GM12878 (cell line): ENCODE measurements around the gene IFT25. TPM values are rescaled to one million over a fixed set of nuclear protein-coding genes. Genes with fewer than 3 reads are reported as not detected.

Source experiments
- ATAC-seq: fragments of 200-7000 bp; cut with Tn5 transposase; 3 replicates; pipeline ENCODE4 v1.9.1; 2020; ENCODE audit warnings: mild to moderate bottlenecking, moderate library complexity
- BruUV-seq: library from RNA; stranded (reverse); fragments of 400-500 nt; replicated peaks from 2 replicates; lab custom pipeline; 2021; lab: Mats Ljungman, UMichigan
- CTCF ChIA-PET: fragments of 300-600 bp; sonication (Branson Sonifier 250); formaldehyde crosslinking; extraction: SDS; loops from one replicate; lab custom pipeline; 2021; ENCODE audit warnings: inconsistent platforms; lab: Yijun Ruan, JAX
- POLR2A ChIA-PET: fragments of 350-600 bp; formaldehyde crosslinking; extraction: SDS; loops from one replicate; lab custom pipeline; 2021; ENCODE audit warnings: inconsistent platforms; lab: Charles Lee
- RAD21 ChIA-PET: fragments of 300-600 bp; sonication (Branson Sonifier 250); formaldehyde crosslinking; loops from one replicate; lab custom pipeline; 2023; ENCODE audit warnings: antibody characterized with exemption; ENCODE audit not compliant: unreplicated experiment; lab: Charles Lee
- SMC1A ChIA-PET: fragments of 300-600 bp; sonication (Branson Sonifier 250); formaldehyde crosslinking; loops from one replicate; lab custom pipeline; 2023; ENCODE audit not compliant: unreplicated experiment, uncharacterized antibody; lab: Charles Lee
- DNase-seq: peaks from one replicate; pipeline ENCODE4 v3.0.0-alpha.2; 2011; ENCODE audit warnings: low read depth, low spot score
- FAIRE-seq: peaks from 3 replicates; lab custom pipeline; 2011; peaks lifted over from hg19 to GRCh38; lab: Jason Lieb, UNC
- H2AFZ ChIP-seq: 2 replicates; pipeline ENCODE4 v1.6.0; 2011; ENCODE audit warnings: low read depth, low read length, control low read depth; ENCODE audit not compliant: control insufficient read depth
- H3K27ac ChIP-seq: 2 replicates; pipeline ENCODE4 v1.5.1; 2011; ENCODE audit warnings: control low read depth; ENCODE audit not compliant: control insufficient read depth, insufficient read depth
- H3K27me3 ChIP-seq, 2 experiments: replicated peaks in 1 of 2; 2 replicates each; pipeline versions ENCODE4 v1.6.0 to v1.6.1; 2011; ENCODE audit warnings: low read length in 1 of 2; ENCODE audit not compliant: control insufficient read depth in 2 of 2, insufficient read depth in 2 of 2
- H3K36me3 ChIP-seq, 2 experiments: 2 replicates each; pipeline ENCODE4 v1.5.1; 2011; ENCODE audit warnings: low read length in 1 of 2; ENCODE audit not compliant: control insufficient read depth in 2 of 2, insufficient read depth in 2 of 2
- H3K4me1 ChIP-seq: 2 replicates; pipeline ENCODE4 v1.6.1; 2011; ENCODE audit warnings: mild to moderate bottlenecking, low read length, moderate library complexity, mixed read lengths; ENCODE audit not compliant: control insufficient read depth, insufficient read depth
- H3K4me2 ChIP-seq: 2 replicates; pipeline ENCODE4 v1.6.0; 2011; ENCODE audit warnings: control low read depth; ENCODE audit not compliant: control insufficient read depth, insufficient read depth
- H3K4me3 ChIP-seq: fragments of 200-600 bp; sonication (generic); 2 replicates; pipeline ENCODE4 v1.5.1; 2016
- H3K79me2 ChIP-seq: 2 replicates; pipeline ENCODE4 v1.6.0; 2011; ENCODE audit warnings: low read length; ENCODE audit not compliant: control insufficient read depth, insufficient read depth
- H3K9ac ChIP-seq: 2 replicates; pipeline ENCODE4 v1.8.0; 2011; ENCODE audit warnings: low read length, control low read depth, mixed read lengths; ENCODE audit not compliant: control insufficient read depth, insufficient read depth
- H3K9me3 ChIP-seq: replicated peaks from 3 replicates; pipeline ENCODE4 v1.5.1; 2011; ENCODE audit warnings: mild to moderate bottlenecking, low read length; ENCODE audit not compliant: control insufficient read depth, insufficient read depth
- H4K20me1 ChIP-seq: 2 replicates; pipeline ENCODE4 v1.6.0; 2011; ENCODE audit not compliant: control insufficient read depth, insufficient read depth
- CBFB ChIP-seq: IDR thresholded peaks from 2 replicates; pipeline ENCODE4 v1.6.1; 2016; ENCODE audit warnings: antibody characterized with exemption, low read depth
- CHD1 ChIP-seq: IDR thresholded peaks from 2 replicates; pipeline ENCODE4 v1.6.1; 2012; ENCODE audit warnings: low read depth, low read length, improper control_type of control experiment
- HCFC1 ChIP-seq: fragments of 150-350 bp; IDR thresholded peaks from 2 replicates; pipeline ENCODE4 v1.6.1; 2014; ENCODE audit warnings: low read length
- HDGF ChIP-seq: fragments of 450-650 bp; IDR thresholded peaks from 2 replicates; pipeline ENCODE4 v1.6.1; 2016; ENCODE audit warnings: antibody characterized with exemption
- NR2C2 ChIP-seq: IDR thresholded peaks from 2 replicates; pipeline ENCODE4 v1.6.1; 2011; ENCODE audit warnings: borderline replicate concordance, low read depth; ENCODE audit not compliant: control insufficient read depth, insufficient read length
- PAX5 ChIP-seq: IDR thresholded peaks from 2 replicates; pipeline ENCODE4 v1.6.1; 2011; ENCODE audit warnings: low read depth, low read length, borderline replicate concordance
- RAD21 ChIP-seq: IDR thresholded peaks from 2 replicates; pipeline ENCODE4 v1.6.1; 2011; ENCODE audit warnings: mild to moderate bottlenecking, low read depth, low read length, moderate library complexity; ENCODE audit not compliant: insufficient read depth
- SIX5 ChIP-seq: IDR thresholded peaks from 2 replicates; pipeline ENCODE4 v1.6.1; 2011; ENCODE audit warnings: mild to moderate bottlenecking, low read depth, low read length, moderate library complexity; ENCODE audit not compliant: severe bottlenecking
- SMARCA5 ChIP-seq: fragments of 450-650 bp; IDR thresholded peaks from 2 replicates; pipeline ENCODE4 v1.6.1; 2017; ENCODE audit warnings: mild to moderate bottlenecking
- SP1 ChIP-seq: IDR thresholded peaks from one replicate; pipeline ENCODE4 v1.6.1; 2011; ENCODE audit warnings: low read depth, low read length
- SRF ChIP-seq, 2 experiments: IDR thresholded peaks; 2 replicates each; pipeline ENCODE4 v1.6.1; 2011; ENCODE audit warnings: low read depth in 2 of 2, low read length in 2 of 2, mild to moderate bottlenecking in 1 of 2, moderate library complexity in 1 of 2
- TBL1XR1 ChIP-seq: IDR thresholded peaks from 2 replicates; pipeline ENCODE4 v1.6.1; 2012; ENCODE audit warnings: low read depth, low read length, improper control_type of control experiment
- TCF3 ChIP-seq: IDR thresholded peaks from 2 replicates; pipeline ENCODE4 v1.6.1; 2012; ENCODE audit warnings: low read depth, mild to moderate bottlenecking, low read length, borderline replicate concordance; ENCODE audit not compliant: insufficient read depth
- ZBED1 ChIP-seq: IDR thresholded peaks from 2 replicates; pipeline ENCODE4 v1.6.1; 2016; ENCODE audit warnings: borderline replicate concordance
- ZNF217 ChIP-seq: fragments of 450-650 bp; IDR thresholded peaks from 2 replicates; pipeline ENCODE4 v1.6.1; 2017; ENCODE audit warnings: antibody characterized with exemption, mild to moderate bottlenecking
- ZNF622 ChIP-seq: fragments of 450-650 bp; IDR thresholded peaks from 2 replicates; pipeline ENCODE4 v1.6.1; 2017; ENCODE audit warnings: mild to moderate bottlenecking, inconsistent platforms
- WGBS: methylation state at CpG from one replicate; pipeline ENCODE4 v1.1.6; 2016; ENCODE audit warnings: low lambda C conversion rate; ENCODE audit not compliant: insufficient replicate concordance, insufficient coverage; ENCODE audit errors: missing lambda C conversion rate; 5-methylcytosine and 5-hydroxymethylcytosine counted together
- in situ Hi-C: fragments of 300-500 bp; cut with MboI; formaldehyde crosslinking; loops from 9 replicates; pipeline ENCODE4 v1.14.3; 2018; ENCODE audit warnings: mixed read lengths
- intact Hi-C: fragments of 100-400 bp; cut with micrococcal nuclease; formaldehyde crosslinking; loops from one replicate; pipeline ENCODE4 v1.14.2; 2022; ENCODE audit not compliant: unreplicated experiment
- polyA plus RNA-seq, 11 experiments: library from polyadenylated mRNA; depleted of rRNA in 4 of 11; unstranded in 6 of 11; stranded (reverse) in 5 of 11; fragments of >200 nt; fragmentation: Nextera tagmentation in 4 of 11; fragmentation: Illumina TruSeq in 1 of 11; extraction: Ambion mirVana in 4 of 11; extraction: Trizol in 1 of 11; gene quantifications; 1 replicate in 1 of 11; 2 replicates in 10 of 11; pipeline versions ENCODE4 v1.2.1 to v1.2.3, GENCODE V29; 2011 to 2016; ENCODE audit warnings: inconsistent platforms in 2 of 11, missing spikeins in 2 of 11, low read depth in 1 of 11
- total RNA-seq, 4 experiments: library from RNA; depleted of rRNA in 3 of 4; stranded (reverse); fragments of >200 nt in 3 of 4; fragmentation: Illumina TruSeq in 1 of 4; extraction: Trizol in 1 of 4; gene quantifications; 2 replicates each; pipeline versions ENCODE4 v1.2.1 to v1.2.3, GENCODE V29; 2013 to 2021
- TF ChIP-seq, protein P1 (sequence below): IDR thresholded peaks from 2 replicates; pipeline ENCODE4 v1.6.1; 2011; ENCODE audit warnings: mild to moderate bottlenecking, low read depth, low read length, moderate library complexity; ENCODE audit not compliant: insufficient replicate concordance
- TF ChIP-seq, protein P2 (sequence below): fragments of 450-650 bp; IDR thresholded peaks from 2 replicates; pipeline ENCODE4 v1.6.1; 2017; ENCODE audit warnings: mild to moderate bottlenecking, moderate library complexity
- TF ChIP-seq, protein P3 (sequence below): IDR thresholded peaks from 2 replicates; pipeline ENCODE4 v1.6.1; 2011; ENCODE audit warnings: low read depth, low read length, improper control_type of control experiment, borderline replicate concordance

Gene IFT25
- total and polyA plus RNA-seq, 10 of the 15 experiments (the other 5 are each of a cell fraction or from before 2014, with no cell fraction given), result 55.7 to 242 (median 131) TPM

DNA sequence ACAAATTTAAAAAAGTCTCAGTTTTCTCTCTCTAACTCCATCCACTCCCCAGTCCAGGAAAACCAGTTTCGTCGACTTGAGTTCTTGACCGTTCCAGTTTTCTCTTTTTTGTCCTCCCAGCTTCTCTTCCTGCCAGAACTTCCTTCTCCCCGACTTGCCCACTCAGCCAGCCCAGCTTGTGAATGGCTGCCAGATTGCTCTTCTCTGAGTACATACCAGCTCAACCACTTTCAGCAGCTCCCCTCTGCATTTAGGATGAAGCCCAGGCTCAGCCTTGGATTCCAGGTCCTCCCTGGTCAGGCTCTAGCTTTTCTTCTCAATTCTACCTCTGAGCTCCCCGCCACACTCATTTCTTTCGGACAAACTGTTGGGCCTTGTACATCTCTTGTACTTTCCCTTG, 50.1 kb downstream of the IFT25 start (continued):
- no peak for TF ChIP-seq SRF (IDR thresholded peaks at IDR 0.05; ENCODE audit: low read depth in 2 of 2, low read length in 2 of 2)
- no peak for TF ChIP-seq CBFB
- no peak for TF ChIP-seq NR2C2

DNA sequence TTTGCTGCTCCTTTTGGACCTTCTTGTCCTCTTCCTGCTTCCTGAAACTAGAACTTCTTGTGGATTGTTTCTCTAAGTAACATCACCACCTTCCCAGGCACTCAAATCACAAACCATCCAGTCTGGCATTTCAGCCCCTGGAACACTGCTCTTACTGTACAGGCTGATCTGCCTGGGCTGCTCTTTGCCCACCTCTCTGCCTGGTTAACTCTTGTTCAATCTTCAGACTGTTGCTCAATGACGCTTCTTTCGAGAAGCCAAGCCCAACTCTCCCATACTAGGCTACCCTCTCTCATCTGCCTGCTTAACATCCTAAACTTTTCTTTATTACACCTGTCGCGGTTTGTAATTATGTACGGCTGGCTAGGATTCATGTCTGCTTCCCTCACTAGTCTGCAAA, 50.9 kb downstream of the IFT25 start:
- ATAC-seq (no peak), DNase-seq (no peak), FAIRE-seq (no peak)
- RAD21 ChIA-PET, result no interaction called here
- POLR2A ChIA-PET, result interaction anchor here (1.0 kb wide), 1 partner anchor 50 kb away, joined by 3 read pairs; no protein-coding TSS in a partner anchor
- Histone ChIP-seq H3K36me3 (no peaks in the 10 kb centered on the region), H3K79me2 (no peaks in the 10 kb centered on the region), H3K27me3 (no peaks in the 10 kb centered on the region), H4K20me1 (no peaks in the 10 kb centered on the region), H3K4me3 (no peak overlapping the region), H3K9ac (no peak overlapping the region), H2AFZ (no peak overlapping the region), H3K4me2 (no peak overlapping the region), H3K4me1 (peaks cover 5% of the 10 kb centered on the region; the same call in 1 of the 2 replicates), H3K9me3 (no peaks in the 10 kb centered on the region), H3K27ac (no peak overlapping the region)
- WGBS, result 100% methylated on average over 5 of the region's 5 CpGs
- BruUV-seq, result no TSS peak
- SMC1A ChIA-PET, result no interaction called here
- intact Hi-C loops (no loop called here), in situ Hi-C loops (loop anchor here (5.0 kb wide), 1 partner anchor 48 kb away; no protein-coding TSS in a partner anchor)
- CTCF ChIA-PET, result interaction anchor here (1.8 kb wide), 1 partner anchor 16 kb away, joined by 8 read pairs; no protein-coding TSS in a partner anchor
- TF ChIP-seq HDGF (no peak), SMARCA5 (no peak), CHD1 (no peak), SIX5 (no peak), PAX5 (no peak), SP1 (no peak), ZNF217 (no peak), ZNF622 (no peak), RAD21 (no peak), TCF3 (no peak), ZBED1 (no peak), HCFC1 (no peak), TBL1XR1 (no peak), NR2C2 (no peak)
- TF ChIP-seq, protein P1, sequence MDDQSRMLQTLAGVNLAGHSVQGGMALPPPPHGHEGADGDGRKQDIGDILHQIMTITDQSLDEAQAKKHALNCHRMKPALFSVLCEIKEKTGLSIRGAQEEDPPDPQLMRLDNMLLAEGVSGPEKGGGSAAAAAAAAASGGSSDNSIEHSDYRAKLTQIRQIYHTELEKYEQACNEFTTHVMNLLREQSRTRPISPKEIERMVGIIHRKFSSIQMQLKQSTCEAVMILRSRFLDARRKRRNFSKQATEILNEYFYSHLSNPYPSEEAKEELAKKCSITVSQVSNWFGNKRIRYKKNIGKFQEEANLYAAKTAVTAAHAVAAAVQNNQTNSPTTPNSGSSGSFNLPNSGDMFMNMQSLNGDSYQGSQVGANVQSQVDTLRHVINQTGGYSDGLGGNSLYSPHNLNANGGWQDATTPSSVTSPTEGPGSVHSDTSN, result no peak
- TF ChIP-seq, protein P2, sequence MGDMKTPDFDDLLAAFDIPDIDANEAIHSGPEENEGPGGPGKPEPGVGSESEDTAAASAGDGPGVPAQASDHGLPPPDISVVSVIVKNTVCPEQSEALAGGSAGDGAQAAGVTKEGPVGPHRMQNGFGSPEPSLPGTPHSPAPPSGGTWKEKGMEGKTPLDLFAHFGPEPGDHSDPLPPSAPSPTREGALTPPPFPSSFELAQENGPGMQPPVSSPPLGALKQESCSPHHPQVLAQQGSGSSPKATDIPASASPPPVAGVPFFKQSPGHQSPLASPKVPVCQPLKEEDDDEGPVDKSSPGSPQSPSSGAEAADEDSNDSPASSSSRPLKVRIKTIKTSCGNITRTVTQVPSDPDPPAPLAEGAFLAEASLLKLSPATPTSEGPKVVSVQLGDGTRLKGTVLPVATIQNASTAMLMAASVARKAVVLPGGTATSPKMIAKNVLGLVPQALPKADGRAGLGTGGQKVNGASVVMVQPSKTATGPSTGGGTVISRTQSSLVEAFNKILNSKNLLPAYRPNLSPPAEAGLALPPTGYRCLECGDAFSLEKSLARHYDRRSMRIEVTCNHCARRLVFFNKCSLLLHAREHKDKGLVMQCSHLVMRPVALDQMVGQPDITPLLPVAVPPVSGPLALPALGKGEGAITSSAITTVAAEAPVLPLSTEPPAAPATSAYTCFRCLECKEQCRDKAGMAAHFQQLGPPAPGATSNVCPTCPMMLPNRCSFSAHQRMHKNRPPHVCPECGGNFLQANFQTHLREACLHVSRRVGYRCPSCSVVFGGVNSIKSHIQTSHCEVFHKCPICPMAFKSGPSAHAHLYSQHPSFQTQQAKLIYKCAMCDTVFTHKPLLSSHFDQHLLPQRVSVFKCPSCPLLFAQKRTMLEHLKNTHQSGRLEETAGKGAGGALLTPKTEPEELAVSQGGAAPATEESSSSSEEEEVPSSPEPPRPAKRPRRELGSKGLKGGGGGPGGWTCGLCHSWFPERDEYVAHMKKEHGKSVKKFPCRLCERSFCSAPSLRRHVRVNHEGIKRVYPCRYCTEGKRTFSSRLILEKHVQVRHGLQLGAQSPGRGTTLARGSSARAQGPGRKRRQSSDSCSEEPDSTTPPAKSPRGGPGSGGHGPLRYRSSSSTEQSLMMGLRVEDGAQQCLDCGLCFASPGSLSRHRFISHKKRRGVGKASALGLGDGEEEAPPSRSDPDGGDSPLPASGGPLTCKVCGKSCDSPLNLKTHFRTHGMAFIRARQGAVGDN, result no peak
- TF ChIP-seq, protein P3, sequence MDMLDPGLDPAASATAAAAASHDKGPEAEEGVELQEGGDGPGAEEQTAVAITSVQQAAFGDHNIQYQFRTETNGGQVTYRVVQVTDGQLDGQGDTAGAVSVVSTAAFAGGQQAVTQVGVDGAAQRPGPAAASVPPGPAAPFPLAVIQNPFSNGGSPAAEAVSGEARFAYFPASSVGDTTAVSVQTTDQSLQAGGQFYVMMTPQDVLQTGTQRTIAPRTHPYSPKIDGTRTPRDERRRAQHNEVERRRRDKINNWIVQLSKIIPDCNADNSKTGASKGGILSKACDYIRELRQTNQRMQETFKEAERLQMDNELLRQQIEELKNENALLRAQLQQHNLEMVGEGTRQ, result no peak
